UCSD-AML1 (cell line): Measurements from ENCODE around the gene GSTA2.
"Not testable (repeated sequence)": the region's sequence is repeated elsewhere in the genome, so short reads cannot be mapped to it uniquely, and the experiment has no call there.

Source experiments
- DNase-seq: peaks from one replicate; lab custom pipeline; 2025; ENCODE audit not compliant: unreplicated experiment; lab: John Stamatoyannopoulos, UW

The GSTA2 gene

GRCh38 chr6:52763322-52763916, at the start of gene GSTA2:
Gene GSTA2 (minus strand): TSS chr6:52763475. CDS start chr6:52757947, 5,528 bp downstream.
- DNase-seq: not testable (repeated sequence)

DNA sequence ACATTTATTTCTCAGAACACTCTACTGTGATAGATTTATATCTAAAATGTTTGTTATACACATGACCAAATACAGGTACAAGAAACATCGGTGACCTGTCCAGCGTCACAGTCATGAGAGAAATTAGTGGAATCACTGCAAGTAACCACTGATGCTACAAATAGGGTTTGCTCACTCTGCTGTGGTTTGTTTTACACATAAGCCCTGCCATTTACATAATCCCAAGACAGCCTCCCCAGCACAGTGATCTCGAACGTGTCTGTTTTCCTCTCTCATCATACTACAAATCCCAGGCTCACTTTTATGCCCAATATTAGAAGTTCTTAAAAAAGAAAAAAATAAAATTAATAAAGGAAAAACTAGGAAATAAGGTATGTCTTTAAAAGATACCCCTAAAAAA, 46.5 kb upstream of the GSTA2 start:
- DNase-seq: not testable (repeated sequence)

- DNase-seq: no peak
Measured at GRCh38 chr6:52808660-52809059, 45.4 kb upstream of the GSTA2 start.

DNA sequence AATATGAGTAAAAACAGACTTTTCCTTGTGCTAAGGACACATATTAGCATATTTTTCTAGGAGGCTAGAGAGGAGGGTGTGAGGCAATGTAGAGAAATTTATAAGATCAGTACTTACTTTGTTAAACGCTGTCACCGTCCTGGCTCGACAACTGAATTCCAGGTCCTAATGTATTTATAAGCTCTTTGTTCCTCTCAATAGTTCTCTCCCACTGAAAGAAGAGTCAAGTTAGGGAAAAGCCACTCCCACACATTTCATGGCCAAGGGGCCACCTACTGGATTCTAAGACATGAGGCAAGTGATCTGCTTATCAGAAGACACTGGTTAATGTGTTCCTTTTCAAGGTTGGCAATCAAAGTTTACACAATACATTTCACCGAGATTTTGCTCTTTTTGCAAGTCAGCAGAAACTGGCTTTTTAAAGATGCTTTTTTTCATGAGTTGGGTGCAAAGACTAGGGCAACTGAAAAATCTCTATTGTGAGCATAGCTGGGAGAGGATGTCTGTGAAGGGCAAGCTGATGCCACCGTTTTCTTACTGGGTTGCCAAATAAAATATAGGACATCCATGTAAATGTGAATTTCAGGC, 40.5 kb upstream of the GSTA2 start, which contains the start of gene GSTA1:
Gene GSTA1, minus strand, starts transcription at position 149 of the 588 bp plus-strand sequence. CDS start 4,549 bp downstream, outside the sequence.
- not testable (repeated sequence) for DNase-seq

- DNase-seq: no peak
Measured at GRCh38 chr6:52802806-52803205, 39.5 kb upstream of the GSTA2 start.

- DNase-seq: no peak
Measured at GRCh38 chr6:52801188-52801841, 38.0 kb upstream of the GSTA2 start.

DNA sequence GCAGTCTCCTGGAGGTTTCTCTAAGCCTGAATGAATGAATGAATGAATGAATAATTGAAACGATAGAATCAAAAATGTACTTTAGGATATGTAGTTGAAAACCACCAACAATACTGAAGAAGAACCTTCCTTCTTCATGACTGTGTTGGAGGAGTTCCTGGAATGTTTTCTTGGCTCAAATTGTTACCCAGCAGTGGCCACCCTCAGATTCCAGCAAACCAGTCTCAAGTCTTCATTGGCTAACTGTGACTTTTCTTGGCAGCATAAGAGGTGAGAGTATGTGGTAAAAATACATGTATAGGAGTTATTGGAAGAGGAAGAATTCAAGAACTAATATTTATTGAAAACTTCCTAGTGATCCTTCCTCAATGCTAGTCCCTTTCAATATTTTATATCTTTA, 36.0 kb upstream of the GSTA2 start:
- DNase-seq: not testable (repeated sequence)

GRCh38 chr6:52794366-52794765, 31.1 kb upstream of the GSTA2 start:
- not testable (repeated sequence) for DNase-seq

- no peak for DNase-seq
Measured at GRCh38 chr6:52790861-52791260, 27.6 kb upstream of the GSTA2 start.

- DNase-seq: not testable (repeated sequence)
Measured at GRCh38 chr6:52789658-52790057, 26.4 kb upstream of the GSTA2 start.

DNA sequence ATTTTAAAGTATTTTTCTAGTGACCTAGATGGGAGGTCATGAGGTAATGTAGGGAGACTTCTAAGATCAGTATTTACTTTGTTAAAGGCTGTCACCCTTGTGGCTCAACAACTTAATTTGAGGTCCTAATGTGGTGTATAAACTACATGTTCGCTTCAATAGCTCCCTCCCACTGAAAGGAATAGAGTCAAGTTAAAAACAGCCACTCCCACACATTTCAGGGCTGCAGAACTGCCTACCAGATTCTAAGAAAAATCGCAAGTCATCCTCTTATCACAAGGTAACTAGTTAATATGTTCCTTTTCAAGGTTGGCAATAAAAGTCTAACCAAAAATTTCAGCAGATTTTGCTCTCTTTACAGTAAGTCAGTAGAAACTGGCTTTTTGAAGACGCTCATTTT, 25.2 kb upstream of the GSTA2 start:
- no peak for DNase-seq

DNA sequence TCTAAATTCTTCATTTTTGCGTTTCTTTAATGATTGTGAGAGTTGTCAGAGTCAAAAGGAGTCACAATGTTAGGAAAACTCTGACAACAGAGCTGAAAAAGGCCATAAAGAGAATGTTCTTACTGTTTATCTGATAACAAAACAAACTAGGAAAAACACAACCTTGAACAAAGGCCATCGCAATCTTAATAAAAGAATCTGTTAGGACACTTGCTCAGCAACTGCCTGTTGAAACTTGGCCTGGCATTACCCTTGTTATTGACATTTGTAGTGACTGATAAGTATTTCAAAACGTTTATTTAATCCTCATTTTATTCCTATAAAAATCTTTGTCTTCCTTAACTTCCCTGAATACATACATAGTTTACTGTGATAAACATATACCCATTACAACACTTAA, 24.6 kb upstream of the GSTA2 start:
- DNase-seq: no peak

GRCh38 chr6:52786249-52786956, 23.1 kb upstream of the GSTA2 start:
- DNase-seq: no peak

- DNase-seq: not testable (repeated sequence)
Measured at GRCh38 chr6:52782696-52783274, 19.5 kb upstream of the GSTA2 start.

- not testable (repeated sequence) for DNase-seq
Measured at GRCh38 chr6:52782209-52782608, 18.9 kb upstream of the GSTA2 start.

DNA sequence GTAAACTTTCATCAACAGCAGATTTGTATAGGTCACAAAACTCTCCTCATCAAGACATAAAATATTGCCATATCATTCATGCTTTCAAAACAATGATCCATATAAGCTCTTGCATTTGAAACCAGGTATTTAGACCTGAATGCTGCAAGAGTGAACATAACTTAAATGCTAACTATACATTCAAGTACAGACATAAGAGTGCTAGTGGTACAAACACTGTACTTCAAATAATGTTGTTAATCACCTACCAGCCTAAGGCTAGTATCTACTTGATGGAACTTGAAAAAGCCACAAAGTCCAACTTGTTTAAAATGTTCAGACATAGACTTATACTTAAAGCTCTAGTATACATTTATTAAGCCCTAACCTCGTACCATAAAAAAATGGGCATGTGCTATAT, 16.0 kb upstream of the GSTA2 start:
- DNase-seq: no peak

GRCh38 chr6:52776711-52777351, 13.6 kb upstream of the GSTA2 start:
- not testable (repeated sequence) for DNase-seq

DNA sequence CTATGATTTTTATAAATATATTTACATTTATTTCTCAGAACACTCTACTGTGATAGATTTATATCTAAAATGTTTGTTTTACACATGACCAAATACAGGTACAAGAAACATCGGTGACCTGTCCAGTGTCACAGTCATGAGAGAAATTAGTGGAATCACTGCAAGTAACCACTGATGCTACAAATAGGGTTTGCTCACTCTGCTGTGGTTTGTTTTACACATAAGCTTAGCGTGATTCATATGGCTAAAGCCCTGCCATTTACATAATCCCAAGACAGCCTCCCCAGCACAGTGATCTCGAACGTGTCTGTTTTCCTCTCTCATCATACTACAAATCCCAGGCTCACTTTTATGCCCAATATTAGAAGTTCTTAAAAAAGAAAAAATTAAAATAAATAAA, 6.1 kb upstream of the GSTA2 start:
- DNase-seq: not testable (repeated sequence)

- DNase-seq: not testable (repeated sequence)
Measured at GRCh38 chr6:52767658-52768057, 4.4 kb upstream of the GSTA2 start.

DNA sequence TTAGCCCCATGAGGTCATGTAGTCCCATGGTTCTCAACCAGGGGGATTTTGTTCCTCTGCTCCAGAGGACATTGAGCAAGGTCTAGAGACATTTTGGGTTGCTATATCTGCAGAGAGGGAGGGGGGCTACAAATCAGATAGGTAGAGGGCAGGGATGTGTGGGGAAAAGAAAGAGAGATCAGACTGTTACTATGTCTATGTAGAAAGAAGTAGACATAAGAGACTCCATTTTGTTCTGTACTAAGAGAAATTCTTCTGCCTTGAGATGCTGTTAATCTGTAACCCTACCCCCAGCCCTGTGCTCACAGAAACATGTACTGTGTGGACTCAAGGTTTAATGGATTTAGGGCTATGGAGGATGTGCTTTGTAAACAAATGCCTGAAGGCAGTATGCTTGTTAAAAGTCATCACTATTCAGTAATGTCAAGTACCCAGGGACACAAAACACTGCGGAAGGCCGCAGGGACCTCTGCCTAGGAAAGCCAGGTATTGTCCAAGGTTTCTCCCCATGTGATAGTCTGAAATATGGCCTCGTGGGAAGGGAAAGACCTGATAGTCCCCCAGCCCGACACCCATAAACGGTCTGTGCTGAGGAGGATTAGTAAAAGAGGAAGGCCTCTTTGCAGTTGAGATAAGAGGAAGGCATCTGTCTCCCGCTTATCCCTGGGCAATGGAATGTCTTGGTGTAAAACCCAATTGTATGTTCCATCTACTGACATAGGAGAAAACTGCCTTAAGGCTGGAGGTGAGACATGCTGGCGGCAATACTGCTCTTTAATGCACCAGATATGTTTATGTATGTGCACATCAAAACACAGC, 1.4 kb downstream of the GSTA2 start:
- not testable (repeated sequence) for DNase-seq
